ENCODE results near the gene CAPN14. TPM values are rescaled to one million over a fixed set of nuclear protein-coding genes. Genes with fewer than 3 reads are reported as not detected.

Gene CAPN14
- total RNA-seq, 2 donors from 2014 or later, result 0.53 to 0.67 TPM

DNA sequence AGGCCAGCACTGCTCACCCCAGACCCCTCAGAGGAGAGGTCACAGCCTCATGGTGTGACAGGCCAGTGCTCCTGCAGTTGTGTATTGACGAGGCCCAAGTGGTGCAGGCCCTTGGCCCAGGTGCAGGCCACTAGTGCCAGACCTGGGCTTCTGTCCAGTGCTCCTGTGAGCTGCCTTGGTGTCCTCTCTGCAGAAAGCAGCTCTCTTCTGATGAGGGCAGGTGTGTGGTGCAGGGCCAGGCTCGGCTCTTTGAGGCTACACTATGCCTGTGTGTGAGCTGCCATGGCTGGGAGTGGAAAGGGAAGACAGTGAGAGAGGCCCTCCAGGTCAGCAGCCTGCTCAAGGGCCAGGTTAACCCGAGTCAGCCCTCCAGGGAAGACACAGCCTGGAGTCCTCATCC, 33.7 kb upstream of the CAPN14 start:
- Mint-ChIP-seq H3K9me3 (no peaks in the 10 kb centered on the region), H3K4me1 (no peaks in the 10 kb centered on the region), H3K4me3 (no peak overlapping the region), H3K27me3 (no peaks in the 10 kb centered on the region), H3K36me3 (ENCODE audit: low read depth) (no peaks in the 10 kb centered on the region), H3K27ac (no peak overlapping the region)
- no peak for ATAC-seq (replicated peaks)

DNA sequence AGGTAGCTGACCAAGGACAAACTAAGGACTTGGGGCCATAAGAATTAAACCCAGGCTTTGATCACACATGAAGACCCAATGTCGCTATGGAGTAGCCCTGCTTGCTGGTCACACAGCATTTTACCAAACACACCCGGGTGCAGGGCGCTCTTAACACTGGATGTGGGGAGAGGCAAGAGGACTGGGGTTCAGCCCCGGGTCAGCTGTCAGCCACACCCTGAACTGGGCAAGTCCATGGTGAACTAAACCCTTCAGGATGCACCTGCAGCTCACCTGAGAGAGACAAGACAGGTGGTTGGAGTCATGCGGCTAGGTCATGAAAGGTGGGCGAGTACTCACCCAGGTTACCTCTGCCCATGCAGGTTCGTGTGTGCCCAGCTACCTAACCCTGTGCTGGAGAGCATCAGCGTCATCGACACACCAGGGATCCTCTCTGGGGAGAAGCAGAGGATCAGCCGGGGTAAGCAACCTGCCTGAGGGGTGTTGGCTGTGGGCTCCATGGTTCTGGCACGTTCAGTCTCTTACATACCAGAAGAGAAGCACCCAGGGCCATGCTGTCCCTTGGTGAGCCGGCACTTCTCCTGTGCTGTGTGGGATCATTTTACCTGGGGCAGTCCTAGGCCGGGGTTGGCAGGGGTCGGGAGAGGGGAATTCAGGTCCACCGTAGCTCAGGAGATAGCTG, 31.8 kb upstream of the CAPN14 start:
- ATAC-seq (replicated peaks), result no peak
- H3K4me1 Mint-ChIP-seq, result no peaks in the 10 kb centered on the region
- no peaks in the 10 kb centered on the region for H3K9me3 Mint-ChIP-seq
- no peaks in the 10 kb centered on the region for H3K36me3 Mint-ChIP-seq (ENCODE audit: low read depth)
- H3K27me3 Mint-ChIP-seq, result no peaks in the 10 kb centered on the region
- no peak overlapping the region for H3K27ac Mint-ChIP-seq
- H3K4me3 Mint-ChIP-seq, result no peak overlapping the region

DNA sequence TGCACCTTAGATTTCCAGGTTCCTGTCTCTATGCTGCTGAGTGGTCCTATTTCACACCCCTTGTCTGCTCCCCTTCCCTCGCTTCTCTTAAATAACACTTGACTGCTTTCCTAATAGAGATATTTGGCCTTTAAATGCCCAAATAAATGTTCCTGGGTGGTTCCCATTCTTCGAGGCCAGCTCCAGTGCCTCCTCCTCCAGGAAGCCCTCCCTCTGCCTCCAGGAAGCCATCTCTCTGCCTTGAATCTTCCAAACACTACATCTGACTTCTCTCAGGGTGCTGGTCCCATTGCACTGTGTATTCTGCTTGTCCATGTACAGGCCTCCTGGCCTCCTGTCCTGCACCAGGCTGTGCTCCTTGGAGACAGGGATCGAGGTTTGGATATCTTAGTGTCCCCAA, 30.8 kb upstream of the CAPN14 start:
- ATAC-seq (replicated peaks), result no peak
- Mint-ChIP-seq H3K9me3 (no peaks in the 10 kb centered on the region), H3K36me3 (ENCODE audit: low read depth) (no peaks in the 10 kb centered on the region), H3K27ac (no peak overlapping the region), H3K4me3 (no peak overlapping the region), H3K27me3 (no peaks in the 10 kb centered on the region), H3K4me1 (no peaks in the 10 kb centered on the region)

DNA sequence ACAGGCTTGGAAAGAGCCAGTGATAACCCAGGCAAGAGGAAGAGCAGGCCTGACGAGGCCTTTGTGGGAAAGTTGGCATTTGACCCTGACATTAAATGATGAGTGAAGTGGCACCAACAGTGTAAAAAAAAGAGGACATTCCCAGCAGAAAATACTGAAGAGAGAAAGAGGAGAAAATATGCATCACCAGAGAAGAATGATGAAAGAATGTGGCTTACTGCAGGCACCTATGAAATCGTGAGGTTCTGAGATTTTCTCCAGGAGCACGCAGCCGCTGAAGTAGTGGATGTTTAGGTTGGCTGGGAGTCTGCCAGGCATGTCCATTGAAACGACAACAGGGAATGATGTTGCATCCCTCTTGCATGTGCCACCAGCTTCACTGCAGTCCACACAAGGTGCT, 30.4 kb upstream of the CAPN14 start:
- H3K27ac Mint-ChIP-seq, result no peak overlapping the region
- H3K4me1 Mint-ChIP-seq, result no peaks in the 10 kb centered on the region
- no peak overlapping the region for H3K4me3 Mint-ChIP-seq
- H3K9me3 Mint-ChIP-seq, result no peaks in the 10 kb centered on the region
- no peaks in the 10 kb centered on the region for H3K36me3 Mint-ChIP-seq (ENCODE audit: low read depth)
- H3K27me3 Mint-ChIP-seq, result no peaks in the 10 kb centered on the region
- no peak for ATAC-seq (replicated peaks)

DNA sequence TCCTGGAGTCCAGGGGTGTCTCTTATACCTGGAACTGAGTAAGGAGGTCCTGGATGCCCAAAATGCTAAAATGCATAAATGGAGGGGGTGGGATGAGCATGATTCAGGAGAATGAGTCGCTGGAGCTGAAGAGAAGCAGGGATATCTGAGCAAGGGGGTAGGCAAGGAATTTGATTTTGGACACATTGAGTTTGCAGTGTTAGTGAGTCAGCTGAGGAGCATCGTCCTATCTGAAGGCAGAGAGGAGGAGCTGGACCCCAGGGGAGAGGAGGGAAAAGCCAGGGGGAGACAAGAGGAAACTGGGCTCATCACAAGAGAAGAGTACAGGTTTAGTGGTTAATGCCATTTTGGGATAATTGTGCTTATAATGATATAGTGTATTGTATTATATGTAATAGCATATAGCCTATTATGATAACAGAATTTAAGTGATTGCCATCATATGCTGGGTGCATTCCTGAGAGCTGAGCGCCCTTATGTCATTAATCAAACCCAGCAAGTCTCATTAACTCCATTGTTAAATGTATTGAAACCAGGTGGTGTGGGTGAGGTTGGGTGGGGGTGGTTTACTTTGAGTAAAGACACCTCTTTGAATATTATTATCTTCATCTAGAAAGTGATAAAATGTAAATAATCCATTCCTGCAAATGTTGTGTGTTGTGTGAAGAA, 29.0 kb upstream of the CAPN14 start:
- no peak overlapping the region for H3K27ac Mint-ChIP-seq

DNA sequence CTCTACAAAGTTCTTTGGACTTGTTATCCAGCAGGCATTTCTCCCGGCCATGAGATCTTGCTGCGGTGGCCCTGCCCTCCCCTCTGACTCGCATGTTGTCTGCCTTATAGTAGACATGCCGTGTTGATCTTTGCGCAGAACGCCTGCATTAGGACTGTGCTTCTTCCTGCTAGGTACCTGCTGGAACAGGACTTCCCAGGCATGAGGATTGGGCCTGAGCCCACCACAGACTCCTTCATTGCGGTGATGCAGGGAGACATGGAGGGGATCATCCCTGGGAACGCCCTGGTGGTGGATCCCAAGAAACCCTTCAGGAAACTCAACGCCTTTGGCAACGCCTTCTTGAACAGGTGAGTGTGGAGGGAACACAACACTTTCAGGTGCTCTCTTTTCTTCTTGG, 26.8 kb upstream of the CAPN14 start:
- Mint-ChIP-seq H3K9me3 (no peaks in the 10 kb centered on the region), H3K4me1 (peaks cover 3% of the 10 kb centered on the region), H3K36me3 (ENCODE audit: low read depth) (no peaks in the 10 kb centered on the region), H3K4me3 (no peak overlapping the region), H3K27ac (no peak overlapping the region), H3K27me3 (no peaks in the 10 kb centered on the region)
- no peak for ATAC-seq (replicated peaks)

More for the DNA sequence above, 29.0 kb upstream of the CAPN14 start:
- Mint-ChIP-seq H3K4me1 (no peaks in the 10 kb centered on the region), H3K4me3 (no peak overlapping the region), H3K9me3 (no peaks in the 10 kb centered on the region), H3K36me3 (ENCODE audit: low read depth) (no peaks in the 10 kb centered on the region), H3K27me3 (no peaks in the 10 kb centered on the region)
- ATAC-seq (replicated peaks), result no peak

DNA sequence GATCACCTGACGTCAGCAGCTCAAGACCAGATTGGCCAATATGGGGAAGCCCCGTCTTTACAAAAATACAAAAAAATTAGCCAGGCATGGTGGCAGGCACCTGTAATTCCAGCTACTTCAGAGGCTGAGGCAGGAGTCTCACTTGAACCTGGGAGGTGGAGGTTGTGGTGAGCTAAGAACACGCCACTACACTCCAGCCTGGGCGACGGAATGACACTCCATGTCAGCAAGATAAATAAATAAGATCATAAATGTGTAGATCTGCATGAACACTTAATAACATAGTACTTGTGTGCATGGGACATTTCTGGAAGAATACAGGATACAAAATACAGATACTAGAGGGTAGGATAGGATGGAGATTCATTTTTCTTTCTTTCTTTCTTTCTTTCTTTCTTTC, 25.7 kb upstream of the CAPN14 start:
- Mint-ChIP-seq H3K4me1 (peaks cover 3% of the 10 kb centered on the region), H3K4me3 (no peak overlapping the region), H3K27ac (no peak overlapping the region), H3K36me3 (ENCODE audit: low read depth) (no peaks in the 10 kb centered on the region), H3K27me3 (no peaks in the 10 kb centered on the region), H3K9me3 (no peaks in the 10 kb centered on the region)
- ATAC-seq (replicated peaks), result no peak

DNA sequence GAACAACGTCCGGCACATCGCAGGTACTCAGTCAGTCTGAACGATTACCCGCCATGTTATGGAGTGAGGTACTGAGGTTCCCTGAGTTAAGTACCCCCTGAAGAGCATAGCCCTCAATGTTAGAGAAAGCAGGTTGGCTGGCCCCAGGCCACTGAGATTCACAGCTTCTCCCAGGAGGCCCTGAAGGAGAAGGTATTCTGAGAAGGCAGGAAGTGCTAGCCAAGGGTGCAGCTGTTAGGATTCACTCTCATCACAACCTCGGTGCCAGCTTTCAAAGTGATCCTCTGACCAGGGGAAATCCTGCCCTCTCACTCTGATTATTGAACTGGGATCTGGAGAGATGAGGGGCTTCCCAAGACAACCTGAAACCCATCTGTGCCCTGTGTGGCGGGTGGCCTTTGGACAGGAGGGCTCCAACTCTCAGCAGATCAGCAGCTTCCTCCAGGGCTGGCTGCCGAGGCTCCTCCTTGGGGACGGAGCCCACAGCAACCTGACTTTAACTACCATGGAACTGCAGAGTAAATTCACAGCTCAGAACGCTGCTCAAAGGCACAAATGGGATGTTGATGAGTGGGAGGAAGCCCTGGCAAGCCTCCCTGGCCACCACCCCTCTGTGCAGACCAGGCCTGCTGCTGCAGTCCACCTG, 24.4 kb upstream of the CAPN14 start:
- Mint-ChIP-seq H3K9me3 (no peaks in the 10 kb centered on the region), H3K4me3 (no peak overlapping the region)

DNA sequence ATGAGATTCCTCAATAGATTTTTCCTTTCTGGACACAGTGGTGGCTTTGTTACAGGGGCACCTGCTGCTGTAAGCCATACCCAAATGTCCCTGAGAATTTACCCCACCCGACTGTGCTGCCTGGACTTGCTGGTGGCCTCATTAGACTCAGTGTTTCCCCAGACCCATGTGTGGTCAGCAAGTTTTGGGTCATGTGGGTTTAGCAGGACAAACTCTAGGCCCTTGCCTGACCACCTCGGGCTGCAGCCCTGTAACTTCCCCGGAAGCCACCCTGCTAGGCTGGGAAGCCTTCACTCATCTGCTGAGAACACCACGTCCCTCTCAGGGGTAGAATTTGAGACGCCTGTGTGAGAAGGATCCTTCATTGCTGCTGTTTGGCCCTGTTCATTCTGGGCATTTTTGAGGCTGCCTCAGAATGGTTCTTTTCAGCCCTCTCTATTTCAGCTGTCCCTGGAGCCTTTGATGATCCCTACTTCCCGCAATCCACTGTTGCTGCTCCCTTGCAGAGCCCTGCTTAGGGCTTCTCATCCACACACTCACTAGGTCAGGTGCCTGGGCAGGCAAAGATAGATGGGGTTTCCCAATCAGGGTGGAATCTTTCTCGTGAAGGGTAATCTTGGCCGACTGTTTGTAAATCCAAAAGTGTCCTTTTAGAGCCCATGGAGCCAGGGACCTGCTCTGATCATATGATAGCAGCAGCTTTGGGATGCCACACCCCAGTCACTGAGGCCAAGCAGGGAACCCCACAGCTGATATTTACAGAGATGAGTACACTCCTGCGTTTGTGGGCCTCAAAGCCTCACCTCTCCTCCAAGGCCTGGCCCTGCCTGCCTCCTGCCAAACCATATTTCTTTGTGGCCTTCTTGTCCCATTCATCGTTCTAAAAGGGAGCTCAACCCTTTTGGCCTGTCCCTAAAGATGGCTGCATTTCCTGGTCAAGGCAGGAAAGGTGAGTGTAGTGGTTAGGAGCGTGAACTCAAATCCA, 23.4 kb upstream of the CAPN14 start:
- ATAC-seq (replicated peaks), result no peak
- Mint-ChIP-seq H3K27me3 (no peaks in the 10 kb centered on the region), H3K9me3 (no peaks in the 10 kb centered on the region), H3K36me3 (ENCODE audit: low read depth) (no peaks in the 10 kb centered on the region), H3K4me3 (no peak overlapping the region), H3K4me1 (peaks cover 3% of the 10 kb centered on the region), H3K27ac (no peak overlapping the region)

More for the DNA sequence above, 24.4 kb upstream of the CAPN14 start:
- H3K4me1 Mint-ChIP-seq, result peaks cover 3% of the 10 kb centered on the region
- H3K27me3 Mint-ChIP-seq, result no peaks in the 10 kb centered on the region
- H3K27ac Mint-ChIP-seq, result no peak overlapping the region
- ATAC-seq (replicated peaks), result no peak
- no peaks in the 10 kb centered on the region for H3K36me3 Mint-ChIP-seq (ENCODE audit: low read depth)

DNA sequence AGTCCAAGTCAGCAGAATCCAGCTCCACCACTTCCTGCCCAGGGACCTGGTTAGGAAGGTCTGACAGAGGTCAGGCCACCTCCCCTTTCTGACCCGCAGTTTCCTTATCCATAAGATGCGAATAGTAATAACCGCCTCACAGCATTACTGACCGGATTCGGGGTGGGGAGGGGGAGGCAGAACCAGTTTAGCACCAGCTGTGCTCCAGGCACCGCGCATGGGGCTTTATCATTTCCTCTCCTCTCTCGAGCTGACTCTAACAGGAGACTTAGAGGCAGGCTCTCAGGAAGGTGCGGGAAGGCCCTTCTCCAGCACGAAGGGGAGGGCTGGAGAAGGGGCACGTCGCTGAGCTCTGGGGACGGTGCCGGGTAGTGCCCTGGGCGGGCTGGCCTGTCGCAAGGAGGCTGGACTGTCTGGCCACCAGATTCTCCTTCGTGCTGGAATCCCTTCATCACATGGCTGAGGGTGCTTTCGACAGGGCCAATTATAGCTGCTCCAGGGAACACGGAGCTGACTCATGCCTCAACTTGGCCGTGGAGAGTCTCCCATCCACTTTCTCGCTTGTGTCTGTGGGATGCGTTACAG, 22.4 kb upstream of the CAPN14 start:
- no peaks in the 10 kb centered on the region for H3K9me3 Mint-ChIP-seq
- ATAC-seq (replicated peaks), result no peak
- no peak overlapping the region for H3K4me3 Mint-ChIP-seq
- peaks cover 3% of the 10 kb centered on the region for H3K4me1 Mint-ChIP-seq
- H3K27me3 Mint-ChIP-seq, result no peaks in the 10 kb centered on the region
- no peak overlapping the region for H3K27ac Mint-ChIP-seq
- H3K36me3 Mint-ChIP-seq (ENCODE audit: low read depth), result no peaks in the 10 kb centered on the region

DNA sequence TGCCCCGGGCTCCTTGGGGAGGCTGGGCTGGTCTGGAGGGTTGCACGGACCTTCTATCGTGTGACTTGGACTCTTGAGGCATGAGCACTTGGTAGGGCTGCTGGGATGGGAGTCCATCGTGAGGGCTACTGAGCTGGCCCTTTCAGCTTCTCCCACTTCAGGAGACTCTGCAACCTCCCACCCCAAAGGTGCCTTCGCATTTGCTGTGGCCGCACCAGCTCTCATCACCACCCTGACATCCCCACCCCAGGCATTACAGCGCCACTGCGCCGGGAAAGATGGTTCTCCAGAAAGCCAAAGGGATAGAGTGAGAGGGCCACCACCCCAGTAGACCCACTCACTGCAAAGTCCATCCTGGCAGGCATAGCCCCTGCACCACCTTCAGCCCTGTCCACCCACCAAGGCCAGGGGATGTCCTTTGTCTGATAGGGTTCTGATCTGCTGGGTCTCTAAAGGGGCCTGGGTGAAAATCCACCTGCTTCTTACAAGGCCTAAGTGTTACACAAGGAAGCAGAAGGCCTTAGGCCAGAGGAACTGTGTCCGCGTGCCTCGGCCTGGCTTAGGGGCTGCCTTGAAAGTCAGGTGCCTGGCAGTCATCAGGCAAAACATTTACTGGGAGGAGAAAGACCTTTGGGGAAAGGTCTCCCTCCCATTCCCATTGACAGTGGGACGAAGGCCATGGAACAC, 21.7 kb upstream of the CAPN14 start:
- Mint-ChIP-seq H3K9me3 (no peaks in the 10 kb centered on the region), H3K27me3 (no peaks in the 10 kb centered on the region), H3K36me3 (ENCODE audit: low read depth) (no peaks in the 10 kb centered on the region), H3K4me3 (no peak overlapping the region), H3K27ac (no peak overlapping the region), H3K4me1 (peaks cover 3% of the 10 kb centered on the region)
- no peak for ATAC-seq (replicated peaks)

DNA sequence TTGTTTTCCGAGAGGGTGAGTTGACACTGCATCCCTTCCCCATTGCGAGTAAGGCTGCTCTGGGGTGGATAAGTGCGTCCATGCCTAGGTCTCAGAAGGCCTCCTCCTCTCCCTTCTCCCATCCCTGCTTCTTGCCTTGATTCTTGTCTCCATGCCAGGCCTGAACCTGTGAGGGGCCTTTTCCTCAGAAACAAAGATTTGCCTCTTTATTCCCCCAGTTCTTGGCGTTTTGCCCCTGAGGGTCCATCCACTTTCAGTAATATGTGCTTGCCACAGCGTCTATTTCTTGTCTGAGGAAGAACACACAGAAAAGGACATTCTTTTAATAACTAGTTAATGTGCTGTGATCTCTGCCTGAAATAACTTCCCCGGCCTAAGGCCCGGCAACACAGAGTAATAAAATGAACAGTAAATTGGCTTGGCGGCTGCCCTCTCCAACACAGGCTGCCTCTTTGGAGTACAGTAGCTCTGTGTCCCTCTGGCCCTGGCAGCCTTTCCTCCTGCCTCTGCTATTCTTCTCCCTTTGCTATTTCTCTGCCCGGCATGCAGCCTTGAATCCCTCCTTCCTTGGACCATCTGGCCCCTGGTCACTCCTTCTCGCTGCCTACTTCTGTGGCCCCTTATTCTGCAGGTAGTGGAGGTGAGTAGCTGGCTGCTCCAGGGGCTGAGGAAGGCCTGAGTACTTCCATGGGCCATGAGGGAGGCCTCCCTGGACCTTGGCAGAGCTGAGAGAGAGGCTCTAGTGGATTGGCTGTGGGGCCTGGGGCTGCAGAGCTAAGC, 21.0 kb upstream of the CAPN14 start:
- Mint-ChIP-seq H3K36me3 (ENCODE audit: low read depth) (no peaks in the 10 kb centered on the region), H3K4me3 (no peak overlapping the region), H3K27ac (no peak overlapping the region), H3K9me3 (no peaks in the 10 kb centered on the region), H3K4me1 (peaks cover 6% of the 10 kb centered on the region), H3K27me3 (no peaks in the 10 kb centered on the region)
- no peak for ATAC-seq (replicated peaks)

DNA sequence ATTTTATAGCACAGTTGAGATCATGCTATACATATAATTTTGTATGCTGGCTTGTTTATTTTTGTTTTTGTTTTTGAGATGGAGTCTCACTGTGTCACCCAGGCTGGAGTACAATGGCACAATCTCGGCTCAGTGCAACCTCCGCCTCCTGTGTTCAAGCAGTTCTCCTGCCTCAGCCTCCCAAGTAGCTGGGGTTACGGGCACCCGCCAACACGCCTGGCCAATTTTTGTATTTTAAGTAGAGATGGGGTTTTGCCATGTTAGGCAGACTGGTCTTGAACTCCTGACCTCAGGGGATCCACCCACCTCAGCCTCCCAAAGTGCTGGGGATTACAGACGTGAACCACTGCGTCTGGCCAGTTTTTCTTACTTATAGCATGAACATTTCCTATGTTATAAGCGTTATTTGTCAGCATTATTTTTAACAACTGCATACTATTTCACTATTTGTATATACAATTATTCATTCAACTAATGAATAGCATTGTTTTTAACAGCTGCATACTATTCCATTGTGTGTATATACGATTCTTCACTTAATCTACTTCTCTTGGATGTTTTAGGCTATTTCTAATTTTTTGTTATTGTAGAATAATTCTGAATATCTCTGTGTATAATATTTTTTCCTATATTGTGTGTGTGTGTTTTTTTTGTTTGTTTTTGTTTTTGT, 20.2 kb upstream of the CAPN14 start:
- Mint-ChIP-seq H3K4me1 (peaks cover 8% of the 10 kb centered on the region), H3K4me3 (no peak overlapping the region), H3K9me3 (no peaks in the 10 kb centered on the region), H3K36me3 (ENCODE audit: low read depth) (no peaks in the 10 kb centered on the region), H3K27ac (no peak overlapping the region), H3K27me3 (no peaks in the 10 kb centered on the region)
- ATAC-seq (replicated peaks), result no peak
